GM15510 (cell line): ENCODE results near the gene ADH1B.

Experiments used
- POLR2A ChIP-seq: IDR thresholded peaks from 3 replicates; pipeline ENCODE4 v1.6.1; 2011; ENCODE audit warnings: borderline replicate concordance; ENCODE audit not compliant: insufficient read length; ENCODE audit errors: extremely low read depth

The ADH1B gene

DNA sequence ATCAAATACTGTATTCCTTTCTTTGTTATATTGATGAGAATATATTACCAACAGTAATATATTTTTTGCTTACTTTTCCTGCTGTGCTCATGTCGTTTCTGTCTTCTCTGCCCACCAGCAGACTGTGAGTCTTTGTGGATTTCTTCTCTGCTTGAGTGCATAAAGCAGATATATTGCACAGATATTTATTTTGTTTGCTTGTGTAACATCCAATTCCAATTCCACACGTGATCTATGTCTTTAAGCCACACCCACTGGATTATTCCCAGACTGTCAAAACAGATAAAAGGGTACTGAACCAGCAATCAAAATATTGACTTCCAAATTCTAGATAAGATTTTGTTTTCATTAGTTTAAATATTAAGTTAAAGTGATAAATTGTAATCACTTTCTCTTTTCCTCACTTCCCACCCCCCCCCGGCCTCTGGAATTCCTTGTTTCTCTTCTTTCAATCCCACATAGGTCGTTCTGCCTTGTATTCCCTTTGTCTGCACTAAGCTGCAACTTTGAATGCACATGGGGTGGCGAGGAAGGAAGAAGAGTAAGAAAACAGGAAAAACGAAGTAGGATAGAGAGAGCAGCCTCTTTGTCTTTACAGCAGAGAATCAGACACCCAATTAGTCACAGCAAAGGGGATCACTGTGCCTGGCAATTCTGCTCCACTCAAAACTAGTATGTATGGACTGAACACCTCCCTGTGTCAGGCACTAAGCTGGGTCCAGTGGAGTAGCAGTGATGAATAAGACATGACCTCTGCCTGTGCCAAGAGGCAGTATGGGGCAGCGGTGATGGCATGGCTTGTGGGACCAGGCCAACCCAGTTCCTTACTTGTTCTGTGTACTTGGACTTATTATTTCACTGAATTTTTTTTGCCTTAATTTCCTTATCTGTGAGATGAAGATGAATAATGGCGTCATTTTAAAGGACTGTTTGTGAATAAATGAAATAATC is at the start of gene ADH1B:
Gene ADH1B (minus strand): TSS at position 161 of the 951 bp plus-strand sequence. CDS start 70 bp downstream, at position 91.
- TF ChIP-seq POLR2A: no peak

DNA sequence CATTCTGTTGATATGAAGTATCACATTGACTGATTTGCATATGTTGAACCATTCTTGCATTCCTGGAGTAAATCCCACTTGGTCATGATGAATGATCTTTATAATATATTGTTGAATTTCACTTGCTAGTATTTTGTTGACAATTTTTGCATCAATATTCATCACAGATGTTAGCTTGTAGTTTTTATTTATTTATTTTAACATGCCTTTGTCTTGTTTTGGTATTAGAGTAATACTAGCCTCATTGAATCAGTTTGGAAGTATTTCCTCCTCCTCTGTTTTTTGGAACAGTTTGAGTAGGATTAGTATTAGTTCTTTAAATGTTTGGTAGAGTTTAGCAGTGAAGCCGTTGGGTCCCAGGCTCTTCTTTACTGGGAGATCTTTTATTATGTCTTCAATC is 45.3 kb upstream of the ADH1B start:
- no peak for TF ChIP-seq POLR2A

DNA sequence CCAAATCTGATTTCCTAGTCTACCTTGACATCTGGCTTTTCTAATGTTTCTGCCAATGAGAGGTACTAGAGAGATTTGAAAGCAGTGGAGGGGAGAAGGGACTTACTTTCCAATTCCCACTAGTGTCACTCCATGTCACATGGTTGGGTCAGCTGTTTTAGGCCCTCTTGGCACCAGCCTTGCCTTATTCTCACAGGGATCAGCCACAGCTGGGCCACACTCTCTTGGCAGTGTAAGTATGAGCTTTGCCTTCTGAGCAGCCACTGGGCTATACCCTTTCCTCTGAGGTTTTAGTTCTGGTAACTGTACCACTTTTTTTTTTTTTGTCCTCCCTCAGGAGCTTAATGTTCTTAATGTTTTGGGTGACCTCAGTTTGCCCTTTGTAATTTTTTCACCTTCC is 41.6 kb upstream of the ADH1B start:
- no peak for TF ChIP-seq POLR2A

DNA sequence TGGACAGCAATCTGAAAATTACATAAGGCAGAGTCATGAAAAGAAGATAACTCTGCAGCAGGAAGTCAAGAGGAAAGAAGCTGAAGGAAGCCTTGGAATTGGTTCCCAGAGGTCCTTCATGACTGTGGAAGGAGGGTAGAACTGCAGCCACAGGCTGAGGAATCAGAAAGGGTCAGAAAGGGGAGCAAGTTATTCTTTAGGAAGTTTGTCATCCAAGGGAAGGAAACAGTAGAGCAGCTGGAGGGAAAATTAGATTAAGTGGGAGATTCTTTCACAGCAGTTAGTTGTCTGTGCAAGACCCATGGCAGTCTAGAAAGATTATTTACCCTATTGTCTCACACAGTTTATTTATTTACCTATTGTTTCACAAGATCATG is 40.7 kb upstream of the ADH1B start:
- no peak for TF ChIP-seq POLR2A

DNA sequence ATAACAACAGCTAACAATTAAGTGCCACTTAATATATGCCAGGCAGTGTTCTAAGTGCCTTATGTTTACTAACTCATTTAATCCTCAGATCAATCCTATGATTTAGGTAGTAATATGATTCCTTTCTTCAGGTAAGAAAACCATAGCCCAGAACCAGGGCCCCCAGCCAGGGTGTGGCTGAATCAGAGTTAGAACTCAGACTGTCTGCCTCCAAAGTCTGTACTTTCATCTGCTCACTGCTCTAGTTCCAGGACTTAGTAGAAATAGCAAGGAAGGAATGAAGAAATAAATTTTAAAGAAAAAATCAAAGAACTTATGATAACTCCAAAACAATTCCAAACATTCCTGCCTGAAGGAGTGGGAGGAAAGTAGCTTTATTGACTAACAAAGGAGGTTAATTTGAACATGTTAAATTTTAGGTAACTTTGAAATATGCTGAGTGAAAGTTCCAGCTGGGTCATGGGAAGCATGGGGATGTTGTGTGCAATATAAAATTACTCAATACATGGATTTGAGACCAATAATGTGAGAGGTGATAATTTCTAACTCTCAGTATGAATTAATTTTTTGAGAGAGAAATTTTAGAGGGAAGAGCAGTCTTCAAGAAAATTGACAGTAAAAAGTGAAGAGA is 40.2 kb upstream of the ADH1B start:
- no peak for TF ChIP-seq POLR2A

DNA sequence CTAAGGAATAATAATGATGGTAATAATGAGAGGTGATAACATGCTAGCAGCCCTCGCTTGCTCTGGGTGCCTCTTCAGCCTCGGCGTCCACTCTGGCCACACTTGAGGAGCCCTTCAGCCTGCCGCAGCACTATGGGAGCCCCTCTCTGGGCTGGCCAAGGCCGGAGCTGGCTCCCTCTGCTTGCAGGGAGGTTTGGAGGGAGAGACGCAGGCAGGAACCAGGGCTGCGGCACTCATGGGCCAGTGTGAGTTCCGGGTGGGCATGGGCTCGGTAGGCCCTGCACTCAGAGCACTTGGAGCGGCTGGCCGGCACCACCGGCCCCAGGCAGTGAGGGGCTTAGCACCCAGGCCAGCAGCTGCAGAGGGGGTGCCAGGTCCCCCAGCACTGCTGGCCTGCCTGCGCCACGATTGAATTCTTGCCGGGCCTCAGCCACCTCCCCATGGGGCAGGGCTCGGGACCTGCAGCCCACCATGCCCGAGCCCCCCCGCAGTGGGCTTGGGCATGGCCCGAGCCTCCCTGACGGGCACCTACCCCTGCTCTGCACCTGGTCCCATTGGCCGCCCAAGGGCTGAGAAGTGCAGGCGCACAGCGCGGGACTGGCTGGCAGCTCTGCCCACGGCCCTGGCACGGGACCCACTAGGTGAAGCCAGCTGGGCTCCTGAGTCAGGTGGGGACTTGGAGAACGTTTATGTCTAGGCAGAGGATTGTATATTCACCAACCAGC is 38.4 kb upstream of the ADH1B start:
- TF ChIP-seq POLR2A: no peak

DNA sequence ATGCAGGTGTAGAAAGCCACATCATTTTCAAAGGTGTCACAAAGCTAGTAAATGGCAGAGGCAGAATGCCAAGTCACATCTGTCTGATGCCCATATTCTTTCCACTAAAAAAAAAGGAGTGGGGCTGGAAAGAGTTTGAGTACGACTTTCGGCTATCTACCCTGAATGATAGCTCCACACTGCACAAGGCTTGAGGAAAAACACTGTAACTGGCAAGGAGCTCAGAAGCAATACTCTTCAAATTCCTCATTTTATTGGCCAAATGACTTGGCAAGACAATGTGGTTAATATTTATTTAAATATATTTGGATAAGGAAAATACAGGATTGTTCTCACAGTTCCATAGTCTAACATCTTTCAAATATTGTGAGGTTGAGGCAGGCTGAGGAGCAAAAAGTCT is 36.7 kb upstream of the ADH1B start:
- TF ChIP-seq POLR2A: no peak

DNA sequence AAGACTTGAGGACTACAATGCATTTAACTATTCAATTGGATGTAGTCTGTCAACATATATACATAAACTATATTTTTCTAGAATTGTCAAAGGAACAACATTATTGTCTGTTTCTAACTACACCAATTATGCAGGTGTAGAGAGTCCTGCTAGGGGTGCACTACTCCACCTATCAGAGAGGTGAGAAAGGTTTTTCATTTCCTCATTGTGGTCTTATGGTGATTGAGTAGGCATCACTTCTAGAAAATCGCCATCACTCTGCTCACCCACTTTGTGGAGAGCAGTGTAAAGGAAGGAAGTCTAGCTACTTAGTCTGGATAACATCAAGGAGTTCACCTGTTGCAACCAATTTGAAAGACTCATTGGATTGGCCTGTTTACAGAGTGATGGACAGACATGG is 35.8 kb upstream of the ADH1B start:
- TF ChIP-seq POLR2A: no peak

DNA sequence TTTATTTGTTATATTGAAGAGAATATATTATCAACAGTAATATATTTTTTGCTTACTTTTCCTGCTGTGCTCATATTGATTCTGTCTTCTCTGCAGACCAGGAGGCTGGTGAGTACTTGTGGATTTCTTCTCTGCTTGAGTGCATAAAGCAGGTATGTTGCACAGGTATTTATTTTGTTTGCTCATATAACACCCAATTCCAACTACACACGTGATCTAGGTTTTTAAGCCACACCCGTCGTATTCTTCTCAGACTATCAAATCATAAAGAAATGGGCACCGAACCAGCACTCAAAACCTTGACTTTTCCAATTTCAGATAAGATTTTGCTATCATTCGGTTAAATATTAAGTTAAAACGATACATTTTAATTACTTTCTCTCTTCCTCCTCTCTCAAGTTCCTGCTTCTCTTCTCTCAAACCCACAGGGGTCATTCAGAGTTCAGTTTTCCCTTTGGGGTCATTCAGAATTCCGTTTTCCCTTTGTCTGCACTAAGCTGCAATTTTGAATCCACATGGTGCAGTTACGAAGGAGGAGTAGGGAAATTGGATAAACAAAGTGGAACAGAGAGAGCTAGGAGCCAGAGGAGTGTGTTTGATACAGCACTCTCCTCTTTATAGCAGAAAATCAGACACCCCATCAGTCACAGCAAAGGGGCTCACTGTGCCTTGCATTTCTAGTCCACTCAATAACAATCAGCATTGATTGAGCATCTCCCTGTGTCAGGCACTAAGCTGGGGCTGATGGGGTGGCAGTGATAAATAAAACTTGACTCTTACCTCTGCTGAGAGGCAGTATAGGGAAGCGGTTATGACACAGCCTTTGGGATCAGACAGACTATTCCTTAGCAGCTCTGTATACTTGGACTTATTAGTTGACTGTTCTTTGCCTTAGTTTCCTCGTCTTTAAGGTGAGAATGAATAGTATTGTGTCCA is 31.7 kb upstream of the ADH1B start, which contains the start of gene ADH1C:
Gene ADH1C (minus strand): TSS at position 145 of the 936 bp plus-strand sequence. CDS start 71 bp downstream, at position 74.
- no peak for TF ChIP-seq POLR2A

DNA sequence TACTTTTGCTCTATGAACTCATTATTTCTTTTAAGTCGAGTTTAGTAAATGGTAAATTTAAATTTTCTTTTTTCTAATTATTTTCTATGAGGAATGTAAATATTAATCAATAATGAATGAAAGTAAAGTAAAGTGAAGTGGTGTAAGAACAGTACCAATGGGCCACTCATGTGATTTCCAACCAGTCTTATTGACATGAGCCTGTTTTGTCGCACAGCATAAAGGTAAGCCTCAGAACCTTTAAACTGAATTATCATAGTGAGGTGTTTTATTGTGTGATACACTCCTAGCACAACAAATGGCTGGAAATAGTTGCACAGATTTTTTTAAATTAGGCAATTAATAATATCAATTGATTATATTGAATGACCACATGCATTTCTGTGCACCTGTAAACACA is 30.3 kb upstream of the ADH1B start:
- TF ChIP-seq POLR2A: no peak

DNA sequence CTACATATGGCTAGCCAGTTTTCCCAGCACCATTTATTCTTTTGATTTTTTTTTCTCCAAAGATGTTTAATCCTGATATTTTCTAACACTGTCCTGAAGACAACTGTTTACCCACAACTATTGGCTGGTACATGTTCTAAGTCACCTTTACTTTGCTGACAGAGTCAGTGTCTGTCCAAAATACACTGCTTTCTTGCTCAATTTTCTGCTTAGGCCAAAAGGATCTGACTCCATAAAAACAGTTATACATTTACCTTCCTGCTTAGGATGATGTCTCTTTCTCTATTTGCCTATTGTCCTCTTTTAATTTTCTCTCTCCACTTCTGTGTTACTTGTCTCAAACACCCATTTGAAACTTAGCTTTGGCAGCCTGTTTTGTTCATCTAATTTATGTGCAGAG is 28.1 kb upstream of the ADH1B start:
- TF ChIP-seq POLR2A: no peak

DNA sequence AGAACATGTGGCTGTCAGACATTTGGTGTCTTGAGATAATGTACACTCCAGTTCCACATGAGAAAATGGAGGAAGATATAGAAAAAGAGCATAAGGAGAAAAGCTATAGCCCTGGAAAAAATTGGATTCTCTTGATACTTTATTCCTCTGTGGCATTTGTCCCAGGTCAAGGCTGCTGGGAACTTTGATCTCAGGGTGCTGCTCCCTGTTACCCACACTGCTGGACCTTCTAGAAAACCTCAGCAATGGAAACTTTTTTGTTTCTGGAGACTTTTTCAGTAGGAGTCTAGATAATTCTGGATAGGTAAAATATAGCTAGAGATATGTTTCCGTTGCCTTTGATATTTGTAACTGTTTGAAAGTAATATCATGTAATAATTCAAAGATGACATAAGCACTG is 20.2 kb upstream of the ADH1B start:
- no peak for TF ChIP-seq POLR2A

DNA sequence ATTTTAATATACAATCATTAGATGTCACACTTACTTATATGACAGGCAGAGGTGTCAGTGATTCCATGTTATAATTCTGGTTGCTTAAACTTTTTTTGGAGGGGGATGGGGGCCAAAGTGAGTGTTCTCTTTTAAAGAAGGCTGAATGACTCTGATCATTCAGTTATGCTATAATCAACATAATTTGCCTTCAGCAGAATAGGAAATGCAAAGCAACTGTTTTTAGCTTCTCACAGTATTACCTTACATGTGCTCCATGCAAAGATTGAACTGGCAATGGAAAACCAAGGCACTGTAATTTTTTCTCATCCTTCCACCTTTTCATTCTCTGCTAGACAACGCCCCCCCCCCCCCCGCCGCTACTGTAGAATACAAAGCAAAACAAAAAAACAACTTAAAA is 18.0 kb upstream of the ADH1B start:
- no peak for TF ChIP-seq POLR2A

DNA sequence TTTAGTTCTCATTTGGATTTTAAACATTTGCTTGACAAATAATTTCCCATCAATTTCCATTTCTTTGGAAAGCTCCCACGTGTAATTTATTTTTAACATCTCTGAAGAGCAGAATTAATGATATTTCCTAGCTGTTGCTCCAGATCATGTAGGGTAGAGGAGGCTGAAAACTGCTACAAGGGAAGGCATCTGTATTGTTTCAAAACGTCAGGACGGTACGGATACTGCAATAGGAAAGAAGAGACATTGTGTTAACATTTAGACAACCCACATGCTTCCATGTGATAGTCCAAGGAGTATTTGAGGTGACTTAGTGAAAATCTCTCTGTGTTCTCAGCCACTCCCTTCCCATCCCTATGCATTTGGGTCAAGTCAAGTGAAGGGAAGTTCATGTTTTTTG is 15.4 kb upstream of the ADH1B start:
- TF ChIP-seq POLR2A: no peak
